Ovary (tissue), 3 donors: ENCODE data around the gene ATP6V1B1.

Experiments
- CTCF ChIP-seq, 3 donors: fragments of 450-650 bp in 2 of 3; fragments of 200-600 bp in 1 of 3; IDR thresholded peaks; one replicate each; pipeline versions ENCODE4 v1.5.1 to v1.8.0; 2016 to 2022; ENCODE audit warnings: antibody characterized with exemption in 3 of 3, mild to moderate bottlenecking in 1 of 3
- EP300 ChIP-seq: sonication (generic); formaldehyde crosslinking; IDR thresholded peaks from one replicate; pipeline ENCODE4 v1.6.1; 2017; ENCODE audit warnings: antibody characterized with exemption
- POLR2A ChIP-seq: fragments of 450-650 bp; IDR thresholded peaks from one replicate; pipeline ENCODE4 v1.6.1; 2017; ENCODE audit warnings: antibody characterized with exemption, mild to moderate bottlenecking, moderate library complexity
- donor health status: DM: no; HTN: no; CAD: no.

GRCh38 chr2:70895998-70896764 is 39.5 kb upstream of the ATP6V1B1 start:
- TF ChIP-seq CTCF (IDR thresholded peaks at IDR 0.05) (no peak), EP300 (no peak), POLR2A (no peak)
